MM.1S (cell line): Measurements from ENCODE around the gene ACIN1.

ENCODE experiments used
- CTCF ChIP-seq: fragments of 300-600 bp; sonication (generic); IDR thresholded peaks from 2 replicates; pipeline ENCODE4 v1.5.1; 2016; ENCODE audit warnings: antibody characterized with exemption, low read length, mixed read lengths
- EZH2 ChIP-seq: fragments of 300-600 bp; sonication (generic); optimal IDR thresholded peaks from 2 replicates; pipeline ENCODE3; 2017; ENCODE audit warnings: low read depth, mild to moderate bottlenecking, antibody characterized with exemption, low read length, mixed read lengths
- EZH2phosphoT487 ChIP-seq: fragments of 300-600 bp; sonication (generic); IDR thresholded peaks from 2 replicates; pipeline ENCODE4 v1.6.1; 2018; ENCODE audit warnings: antibody characterized with exemption, low read length

DNA sequence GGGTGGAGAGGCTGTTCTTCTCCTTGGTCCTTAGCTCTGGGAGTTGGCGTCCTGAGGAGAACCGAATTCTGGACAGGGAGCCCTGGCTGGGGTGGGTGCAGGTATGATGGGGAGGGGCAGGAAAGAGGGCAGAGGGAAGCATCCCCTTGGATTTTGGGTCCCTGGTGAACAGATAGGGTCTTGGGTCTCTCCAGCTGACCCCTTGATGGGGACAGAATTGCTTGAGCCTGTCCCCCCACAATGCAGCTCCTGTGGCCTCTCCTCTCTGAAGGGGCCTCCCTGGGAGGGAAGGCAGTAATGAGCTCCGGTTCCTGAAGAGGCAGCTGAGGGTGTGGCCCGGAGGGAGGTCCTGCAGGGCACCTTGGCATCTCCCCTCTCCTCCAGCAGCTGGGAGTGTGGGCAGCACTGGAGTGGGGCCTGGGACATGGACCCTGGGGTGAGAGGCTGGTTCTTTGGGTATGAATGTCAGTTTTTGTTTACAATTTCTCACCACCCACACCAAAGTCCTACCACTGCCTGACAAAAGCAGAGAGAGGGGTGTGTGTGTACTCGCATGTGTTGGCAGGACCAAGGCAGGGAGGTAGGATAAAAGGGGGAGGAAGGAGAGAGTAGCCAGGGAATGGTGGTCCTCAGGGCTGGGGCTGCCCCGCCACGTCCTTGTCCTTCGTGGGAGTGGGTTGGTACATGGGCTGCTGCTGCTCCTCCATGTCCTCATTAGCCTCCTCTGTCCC, 31.8 kb upstream of the ACIN1 start:
- TF ChIP-seq CTCF (no peak), EZH2 (no peak), EZH2phosphoT487 (no peak)
